Measurements from ENCODE around the gene KRTAP10-5.

KRTAP10-5 gene

GRCh38 chr21:44530221-44530902 lies 50.0 kb downstream of the KRTAP10-5 start:
- no peak for TF ChIP-seq CTCF (IDR thresholded peaks at IDR 0.05; ENCODE audit: control insufficient read depth, insufficient read depth, low read depth, low read length, missing control alignments)
- no peak overlapping the region for H3K4me3 ChIP-seq (ENCODE audit: control insufficient read depth, low read depth, low read length)
- no peak for DNase-seq (ENCODE audit: low read depth)

GRCh38 chr21:44529503-44530125 lies 50.8 kb downstream of the KRTAP10-5 start:
- H3K4me3 ChIP-seq (ENCODE audit: control insufficient read depth, low read depth, low read length), result no peak overlapping the region
- no peak for DNase-seq (ENCODE audit: low read depth)
- no peak for TF ChIP-seq CTCF (IDR thresholded peaks at IDR 0.05; ENCODE audit: control insufficient read depth, insufficient read depth, low read depth, low read length, missing control alignments)
